HCT116 (cell line): Measurements from ENCODE around the gene PROB1.

Experiments
- CBX3 ChIP-seq: IDR thresholded peaks from 2 replicates; pipeline ENCODE4 v1.6.1; 2012; ENCODE audit warnings: low read depth
- EZH2 ChIP-seq: fragments of 200-600 bp; sonication (generic); IDR thresholded peaks from 2 replicates; pipeline ENCODE4 v1.6.1; 2017; ENCODE audit warnings: antibody characterized with exemption, mixed run types
- EZH2phosphoT487 ChIP-seq: fragments of 200-600 bp; IDR thresholded peaks from 2 replicates; pipeline ENCODE4 v1.6.1; 2018; ENCODE audit warnings: antibody characterized with exemption, borderline replicate concordance
- JUND ChIP-seq: IDR thresholded peaks from 2 replicates; pipeline ENCODE4 v1.6.1; 2012
- MAX ChIP-seq: IDR thresholded peaks from 2 replicates; pipeline ENCODE4 v1.6.1; 2012
- POLR2A ChIP-seq: IDR thresholded peaks from 2 replicates; pipeline ENCODE4 v1.7.0; 2011; ENCODE audit warnings: borderline replicate concordance; ENCODE audit not compliant: insufficient read depth, insufficient read length; ENCODE audit errors: extremely low read depth
- RAD21 ChIP-seq: IDR thresholded peaks from 2 replicates; pipeline ENCODE4 v1.6.1; 2012; ENCODE audit warnings: low read depth, mild to moderate bottlenecking
- REST ChIP-seq: IDR thresholded peaks from 2 replicates; pipeline ENCODE4 v1.6.1; 2012; ENCODE audit warnings: low read depth
- SRF ChIP-seq: IDR thresholded peaks from 2 replicates; pipeline ENCODE4 v1.6.1; 2012; ENCODE audit warnings: low read depth
- ZFX ChIP-seq: fragments of 450-650 bp; IDR thresholded peaks from 2 replicates; pipeline ENCODE4 v1.6.1; 2017
- TF ChIP-seq, protein P1 (sequence below), 3 experiments: fragments of 200-600 bp in 1 of 3; sonication (generic) in 1 of 3; IDR thresholded peaks in 2 of 3; conservative IDR thresholded peaks in 1 of 3; 2 replicates each; pipeline ENCODE4 v1.5.1; 2012 to 2017; ENCODE audit warnings: low read depth in 2 of 3, low read length in 2 of 3, antibody characterized with exemption in 1 of 3, borderline replicate concordance in 1 of 3, control low read depth in 1 of 3, mild to moderate bottlenecking in 1 of 3, mixed read lengths in 1 of 3, mixed run types in 1 of 3, moderate library complexity in 1 of 3; ENCODE audit not compliant: insufficient read depth in 1 of 3
- TF ChIP-seq, protein P2 (sequence below): IDR thresholded peaks from 2 replicates; pipeline ENCODE4 v1.6.1; 2012

- TF ChIP-seq REST, result no peak
- no peak for TF ChIP-seq POLR2A
- no peak for TF ChIP-seq MAX
- TF ChIP-seq, protein P1, sequence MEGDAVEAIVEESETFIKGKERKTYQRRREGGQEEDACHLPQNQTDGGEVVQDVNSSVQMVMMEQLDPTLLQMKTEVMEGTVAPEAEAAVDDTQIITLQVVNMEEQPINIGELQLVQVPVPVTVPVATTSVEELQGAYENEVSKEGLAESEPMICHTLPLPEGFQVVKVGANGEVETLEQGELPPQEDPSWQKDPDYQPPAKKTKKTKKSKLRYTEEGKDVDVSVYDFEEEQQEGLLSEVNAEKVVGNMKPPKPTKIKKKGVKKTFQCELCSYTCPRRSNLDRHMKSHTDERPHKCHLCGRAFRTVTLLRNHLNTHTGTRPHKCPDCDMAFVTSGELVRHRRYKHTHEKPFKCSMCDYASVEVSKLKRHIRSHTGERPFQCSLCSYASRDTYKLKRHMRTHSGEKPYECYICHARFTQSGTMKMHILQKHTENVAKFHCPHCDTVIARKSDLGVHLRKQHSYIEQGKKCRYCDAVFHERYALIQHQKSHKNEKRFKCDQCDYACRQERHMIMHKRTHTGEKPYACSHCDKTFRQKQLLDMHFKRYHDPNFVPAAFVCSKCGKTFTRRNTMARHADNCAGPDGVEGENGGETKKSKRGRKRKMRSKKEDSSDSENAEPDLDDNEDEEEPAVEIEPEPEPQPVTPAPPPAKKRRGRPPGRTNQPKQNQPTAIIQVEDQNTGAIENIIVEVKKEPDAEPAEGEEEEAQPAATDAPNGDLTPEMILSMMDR (IDR thresholded peaks at IDR 0.05 in 2 of 3, conservative IDR thresholded peaks at IDR 0.05 in 1 of 3; ENCODE audit: borderline replicate concordance in 1 of 3, insufficient read depth in 1 of 3, low read depth in 2 of 3, low read length in 2 of 3), result no peak
- TF ChIP-seq, protein P2, sequence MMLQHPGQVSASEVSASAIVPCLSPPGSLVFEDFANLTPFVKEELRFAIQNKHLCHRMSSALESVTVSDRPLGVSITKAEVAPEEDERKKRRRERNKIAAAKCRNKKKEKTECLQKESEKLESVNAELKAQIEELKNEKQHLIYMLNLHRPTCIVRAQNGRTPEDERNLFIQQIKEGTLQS, result no peak
- no peak for TF ChIP-seq EZH2
- TF ChIP-seq RAD21, result no peak
- no peak for TF ChIP-seq SRF
- TF ChIP-seq ZFX, result no peak
- no peak for TF ChIP-seq JUND
- TF ChIP-seq CBX3, result no peak
- TF ChIP-seq EZH2phosphoT487, result no peak
These were observed 12.6 kb upstream of the PROB1 start for GRCh38 chr5:139407517-139407916.
